ENCODE measurements around the gene HSPB7.

The HSPB7 gene

GRCh38 chr1:16014509-16015482, 3.0 kb downstream of the HSPB7 start:
- no peaks in the 10 kb centered on the region for H3K79me2 ChIP-seq (ENCODE audit: insufficient read depth, low read length)
- no peak overlapping the region for H3K4me3 ChIP-seq (ENCODE audit: low read length, poor library complexity, severe bottlenecking)
- no peaks in the 10 kb centered on the region for H3K9me3 ChIP-seq (ENCODE audit: insufficient read depth, low read depth, low read length)
- no peaks in the 10 kb centered on the region for H3K27me3 ChIP-seq (ENCODE audit: insufficient read depth, low read length, poor library complexity, severe bottlenecking)
- H3K9me2 ChIP-seq (replicated peaks; ENCODE audit: low read depth, low read length): no peaks in the 10 kb centered on the region
- H3F3A ChIP-seq (ENCODE audit: low read depth): no peaks in the 10 kb centered on the region
- no peaks in the 10 kb centered on the region for H4K20me1 ChIP-seq (ENCODE audit: insufficient read depth, low read length, poor library complexity, severe bottlenecking)
- H3K4me2 ChIP-seq (ENCODE audit: low read depth, low read length, poor library complexity, severe bottlenecking): no peak overlapping the region
- H3K4me1 ChIP-seq (ENCODE audit: insufficient read depth, low read length, poor library complexity, severe bottlenecking): no peaks in the 10 kb centered on the region
- no peaks in the 10 kb centered on the region for H3K36me3 ChIP-seq (ENCODE audit: insufficient read depth, low read length)
- no peak for TF ChIP-seq EZH2phosphoT487 (IDR thresholded peaks at IDR 0.05; ENCODE audit: borderline replicate concordance)
- TF ChIP-seq, protein P1, sequence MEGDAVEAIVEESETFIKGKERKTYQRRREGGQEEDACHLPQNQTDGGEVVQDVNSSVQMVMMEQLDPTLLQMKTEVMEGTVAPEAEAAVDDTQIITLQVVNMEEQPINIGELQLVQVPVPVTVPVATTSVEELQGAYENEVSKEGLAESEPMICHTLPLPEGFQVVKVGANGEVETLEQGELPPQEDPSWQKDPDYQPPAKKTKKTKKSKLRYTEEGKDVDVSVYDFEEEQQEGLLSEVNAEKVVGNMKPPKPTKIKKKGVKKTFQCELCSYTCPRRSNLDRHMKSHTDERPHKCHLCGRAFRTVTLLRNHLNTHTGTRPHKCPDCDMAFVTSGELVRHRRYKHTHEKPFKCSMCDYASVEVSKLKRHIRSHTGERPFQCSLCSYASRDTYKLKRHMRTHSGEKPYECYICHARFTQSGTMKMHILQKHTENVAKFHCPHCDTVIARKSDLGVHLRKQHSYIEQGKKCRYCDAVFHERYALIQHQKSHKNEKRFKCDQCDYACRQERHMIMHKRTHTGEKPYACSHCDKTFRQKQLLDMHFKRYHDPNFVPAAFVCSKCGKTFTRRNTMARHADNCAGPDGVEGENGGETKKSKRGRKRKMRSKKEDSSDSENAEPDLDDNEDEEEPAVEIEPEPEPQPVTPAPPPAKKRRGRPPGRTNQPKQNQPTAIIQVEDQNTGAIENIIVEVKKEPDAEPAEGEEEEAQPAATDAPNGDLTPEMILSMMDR (conservative IDR thresholded peaks at IDR 0.05; ENCODE audit: low read length): no peak
- H3K9ac ChIP-seq (ENCODE audit: low read depth, low read length, poor library complexity, severe bottlenecking): no peak overlapping the region
- no peak overlapping the region for H2AFZ ChIP-seq (ENCODE audit: low read length)

GRCh38 chr1:16013908-16014258, 4.0 kb downstream of the HSPB7 start:
- H3F3A ChIP-seq (ENCODE audit: low read depth): no peaks in the 10 kb centered on the region
- TF ChIP-seq, protein P1 (conservative IDR thresholded peaks at IDR 0.05; ENCODE audit: low read length): no peak
- no peak for TF ChIP-seq EZH2phosphoT487 (IDR thresholded peaks at IDR 0.05; ENCODE audit: borderline replicate concordance)
- no peak overlapping the region for H3K9ac ChIP-seq (ENCODE audit: low read depth, low read length, poor library complexity, severe bottlenecking)
- H3K36me3 ChIP-seq (ENCODE audit: insufficient read depth, low read length): no peaks in the 10 kb centered on the region
- no peaks in the 10 kb centered on the region for H3K27me3 ChIP-seq (ENCODE audit: insufficient read depth, low read length, poor library complexity, severe bottlenecking)
- H2AFZ ChIP-seq (ENCODE audit: low read length): no peak overlapping the region
- no peaks in the 10 kb centered on the region for H3K9me3 ChIP-seq (ENCODE audit: insufficient read depth, low read depth, low read length)
- H3K4me2 ChIP-seq (ENCODE audit: low read depth, low read length, poor library complexity, severe bottlenecking): no peak overlapping the region
- H3K4me1 ChIP-seq (ENCODE audit: insufficient read depth, low read length, poor library complexity, severe bottlenecking): no peaks in the 10 kb centered on the region
- no peak overlapping the region for H3K4me3 ChIP-seq (ENCODE audit: low read length, poor library complexity, severe bottlenecking)
- no peaks in the 10 kb centered on the region for H3K79me2 ChIP-seq (ENCODE audit: insufficient read depth, low read length)
- no peaks in the 10 kb centered on the region for H4K20me1 ChIP-seq (ENCODE audit: insufficient read depth, low read length, poor library complexity, severe bottlenecking)
- no peaks in the 10 kb centered on the region for H3K9me2 ChIP-seq (replicated peaks; ENCODE audit: low read depth, low read length)

GRCh38 chr1:16013220-16013907, 4.5 kb downstream of the HSPB7 start:
- Histone ChIP-seq H2AFZ (ENCODE audit: low read length) (no peak overlapping the region), H3K36me3 (ENCODE audit: insufficient read depth, low read length) (no peaks in the 10 kb centered on the region), H3K79me2 (ENCODE audit: insufficient read depth, low read length) (no peaks in the 10 kb centered on the region), H3K9me3 (ENCODE audit: insufficient read depth, low read depth, low read length) (no peaks in the 10 kb centered on the region), H3K9ac (ENCODE audit: low read depth, low read length, poor library complexity, severe bottlenecking) (no peak overlapping the region), H3K27me3 (ENCODE audit: insufficient read depth, low read length, poor library complexity, severe bottlenecking) (no peaks in the 10 kb centered on the region), H3K4me2 (ENCODE audit: low read depth, low read length, poor library complexity, severe bottlenecking) (no peak overlapping the region), H4K20me1 (ENCODE audit: insufficient read depth, low read length, poor library complexity, severe bottlenecking) (no peaks in the 10 kb centered on the region), H3K4me3 (ENCODE audit: low read length, poor library complexity, severe bottlenecking) (peak overlapping the region; percentile 44), H3K9me2 (replicated peaks; ENCODE audit: low read depth, low read length) (no peaks in the 10 kb centered on the region), H3F3A (ENCODE audit: low read depth) (no peaks in the 10 kb centered on the region), H3K4me1 (ENCODE audit: insufficient read depth, low read length, poor library complexity, severe bottlenecking) (no peaks in the 10 kb centered on the region)
- TF ChIP-seq EZH2phosphoT487 (IDR thresholded peaks at IDR 0.05; ENCODE audit: borderline replicate concordance): no peak
- TF ChIP-seq, protein P1 (conservative IDR thresholded peaks at IDR 0.05; ENCODE audit: low read length): no peak

Measured in Loucy (cell line).